Measurements from ENCODE around the gene VPS41. TPM values are rescaled to one million over a fixed set of nuclear protein-coding genes. Genes with fewer than 3 reads are reported as not detected.

The VPS41 gene
- total RNA-seq, 1 experiment from 2014 or later: 31.4 TPM

GRCh38 chr7:38838725-38839385, 70.1 kb downstream of the VPS41 start:
- Mint-ChIP-seq H3K27ac (ENCODE audit: low read depth, unreplicated experiment) (no peak overlapping the region), H3K4me3 (ENCODE audit: unreplicated experiment) (no peak overlapping the region), H3K27me3 (ENCODE audit: insufficient read depth, unreplicated experiment) (no peaks in the 10 kb centered on the region), H3K4me1 (ENCODE audit: insufficient read depth, unreplicated experiment) (no peaks in the 10 kb centered on the region), H3K9me3 (ENCODE audit: unreplicated experiment) (no peaks in the 10 kb centered on the region), H3K36me3 (ENCODE audit: insufficient read depth, unreplicated experiment) (no peaks in the 10 kb centered on the region)
- DNase-seq (ENCODE audit: unreplicated experiment): no peak
- TF ChIP-seq, protein P1, sequence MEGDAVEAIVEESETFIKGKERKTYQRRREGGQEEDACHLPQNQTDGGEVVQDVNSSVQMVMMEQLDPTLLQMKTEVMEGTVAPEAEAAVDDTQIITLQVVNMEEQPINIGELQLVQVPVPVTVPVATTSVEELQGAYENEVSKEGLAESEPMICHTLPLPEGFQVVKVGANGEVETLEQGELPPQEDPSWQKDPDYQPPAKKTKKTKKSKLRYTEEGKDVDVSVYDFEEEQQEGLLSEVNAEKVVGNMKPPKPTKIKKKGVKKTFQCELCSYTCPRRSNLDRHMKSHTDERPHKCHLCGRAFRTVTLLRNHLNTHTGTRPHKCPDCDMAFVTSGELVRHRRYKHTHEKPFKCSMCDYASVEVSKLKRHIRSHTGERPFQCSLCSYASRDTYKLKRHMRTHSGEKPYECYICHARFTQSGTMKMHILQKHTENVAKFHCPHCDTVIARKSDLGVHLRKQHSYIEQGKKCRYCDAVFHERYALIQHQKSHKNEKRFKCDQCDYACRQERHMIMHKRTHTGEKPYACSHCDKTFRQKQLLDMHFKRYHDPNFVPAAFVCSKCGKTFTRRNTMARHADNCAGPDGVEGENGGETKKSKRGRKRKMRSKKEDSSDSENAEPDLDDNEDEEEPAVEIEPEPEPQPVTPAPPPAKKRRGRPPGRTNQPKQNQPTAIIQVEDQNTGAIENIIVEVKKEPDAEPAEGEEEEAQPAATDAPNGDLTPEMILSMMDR (IDR thresholded peaks at IDR 0.05; ENCODE audit: unreplicated experiment): no peak
- ChIA-PET POLR2A (no interaction called here), CTCF (interaction anchor here (0.6 to 1.4 kb wide), 5 partner anchors 30 to 181 kb away, joined by 3 to 5 read pairs (median 3); no protein-coding TSS in a partner anchor)
- no TSS peak for BruUV-seq (replicated peaks)
- intact Hi-C loops (cut with micrococcal nuclease): no loop called here

DNA sequence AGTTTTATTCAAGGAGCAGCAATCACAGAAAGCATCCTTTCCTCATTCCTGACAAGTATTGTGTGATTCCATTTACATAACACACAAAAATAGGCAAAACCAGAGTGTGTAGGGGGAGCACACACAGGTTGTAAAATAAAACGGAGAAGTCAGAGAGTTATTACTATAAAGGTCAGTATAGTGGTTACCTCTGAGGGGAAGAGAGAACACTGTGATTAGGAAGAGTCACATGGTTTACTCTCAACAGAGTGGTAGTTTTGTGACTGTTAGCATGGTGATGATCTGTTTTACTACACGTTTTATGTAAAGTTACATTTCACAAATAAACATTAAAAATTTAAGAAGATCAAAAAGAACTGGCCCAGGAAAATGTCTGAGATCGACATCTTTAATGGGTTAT, 74.6 kb downstream of the VPS41 start:
- no peak overlapping the region for H3K27ac Mint-ChIP-seq (ENCODE audit: low read depth, unreplicated experiment)
- ChIA-PET CTCF (interaction anchor here (0.7 kb wide), 2 partner anchors 144 to 663 kb away, joined by 3 read pairs; no protein-coding TSS in a partner anchor), POLR2A (no interaction called here)
- H3K36me3 Mint-ChIP-seq (ENCODE audit: insufficient read depth, unreplicated experiment): no peaks in the 10 kb centered on the region
- H3K4me3 Mint-ChIP-seq (ENCODE audit: unreplicated experiment): no peak overlapping the region
- no peaks in the 10 kb centered on the region for H3K9me3 Mint-ChIP-seq (ENCODE audit: unreplicated experiment)
- no peaks in the 10 kb centered on the region for H3K27me3 Mint-ChIP-seq (ENCODE audit: insufficient read depth, unreplicated experiment)
- TF ChIP-seq, protein P1 (IDR thresholded peaks at IDR 0.05; ENCODE audit: unreplicated experiment): no peak
- DNase-seq (ENCODE audit: unreplicated experiment): no peak
- no TSS peak for BruUV-seq (replicated peaks)
- peaks cover 5% of the 10 kb centered on the region for H3K4me1 Mint-ChIP-seq (ENCODE audit: insufficient read depth, unreplicated experiment)
- intact Hi-C loops (cut with micrococcal nuclease): loop anchor here (2.0 kb wide), 1 partner anchor 18 kb away; no protein-coding TSS in a partner anchor

DNA sequence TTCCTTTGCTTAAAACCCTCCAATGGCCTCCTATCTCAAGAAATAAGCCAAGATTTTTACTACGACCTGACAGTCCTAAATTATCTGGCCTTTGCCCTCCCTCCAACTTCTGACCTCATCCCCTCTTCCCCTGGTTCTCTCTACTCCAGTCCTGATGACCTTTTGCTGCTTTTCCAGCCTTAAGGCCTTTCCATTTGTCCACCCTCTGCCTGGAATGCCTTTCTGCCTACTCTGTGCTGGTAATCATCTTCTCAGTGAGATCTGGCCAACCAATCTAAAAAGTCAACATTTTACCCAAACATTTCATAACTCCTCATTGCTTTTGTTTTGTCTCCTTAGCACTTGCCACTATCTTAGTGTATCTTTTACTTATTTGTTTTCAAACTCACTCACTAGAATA, 75.7 kb downstream of the VPS41 start:
- no peak for DNase-seq (ENCODE audit: unreplicated experiment)
- H3K36me3 Mint-ChIP-seq (ENCODE audit: insufficient read depth, unreplicated experiment): no peaks in the 10 kb centered on the region
- no peaks in the 10 kb centered on the region for H3K9me3 Mint-ChIP-seq (ENCODE audit: unreplicated experiment)
- no peaks in the 10 kb centered on the region for H3K27me3 Mint-ChIP-seq (ENCODE audit: insufficient read depth, unreplicated experiment)
- H3K4me1 Mint-ChIP-seq (ENCODE audit: insufficient read depth, unreplicated experiment): peaks cover 5% of the 10 kb centered on the region
- no peak overlapping the region for H3K4me3 Mint-ChIP-seq (ENCODE audit: unreplicated experiment)
- intact Hi-C loops (cut with micrococcal nuclease): no loop called here
- no peak overlapping the region for H3K27ac Mint-ChIP-seq (ENCODE audit: low read depth, unreplicated experiment)
- BruUV-seq (replicated peaks): no TSS peak
- CTCF ChIA-PET: no interaction called here
- TF ChIP-seq, protein P1 (IDR thresholded peaks at IDR 0.05; ENCODE audit: unreplicated experiment): no peak
- POLR2A ChIA-PET: no interaction called here

DNA sequence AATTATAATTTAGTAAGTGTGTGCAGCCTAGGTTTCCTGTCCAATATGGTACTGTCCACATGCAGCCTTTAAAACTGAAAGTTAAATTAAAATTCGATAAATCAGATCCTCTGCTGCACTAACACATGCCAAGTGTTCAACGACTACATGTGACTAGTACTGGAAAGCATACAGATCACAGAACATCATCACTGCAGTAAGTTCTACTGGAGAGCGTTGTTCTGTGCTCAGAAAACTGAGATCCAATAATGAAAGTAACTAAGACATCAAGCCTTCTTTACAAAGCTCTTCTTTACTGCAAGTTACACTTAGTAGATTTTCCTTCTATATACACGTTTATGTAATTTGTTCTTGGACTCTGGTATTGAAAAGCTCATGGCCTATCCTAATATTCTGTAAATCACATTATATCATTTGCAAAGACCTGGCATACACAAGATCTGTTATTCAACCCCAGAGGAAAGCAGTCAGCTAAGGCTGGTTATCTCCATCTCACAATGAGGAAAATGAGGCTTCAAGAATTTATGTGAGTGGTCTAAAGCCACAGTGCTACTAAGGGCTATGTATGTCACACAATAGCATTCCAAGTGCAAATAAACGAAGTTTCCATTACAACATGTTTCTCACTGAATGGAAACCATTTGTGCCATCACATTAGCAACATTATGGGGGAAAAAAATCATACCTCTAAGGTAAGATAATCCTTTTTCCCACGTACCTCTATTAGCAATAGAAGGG, 77.6 kb downstream of the VPS41 start:
- Mint-ChIP-seq H3K4me3 (ENCODE audit: unreplicated experiment) (no peak overlapping the region), H3K27ac (ENCODE audit: low read depth, unreplicated experiment) (no peak overlapping the region), H3K9me3 (ENCODE audit: unreplicated experiment) (no peaks in the 10 kb centered on the region), H3K4me1 (ENCODE audit: insufficient read depth, unreplicated experiment) (peaks cover 5% of the 10 kb centered on the region), H3K27me3 (ENCODE audit: insufficient read depth, unreplicated experiment) (no peaks in the 10 kb centered on the region), H3K36me3 (ENCODE audit: insufficient read depth, unreplicated experiment) (no peaks in the 10 kb centered on the region)
- ChIA-PET CTCF (interaction anchor here (0.6 kb wide), 2 partner anchors 28 to 718 kb away, joined by 3 read pairs; no protein-coding TSS in a partner anchor), POLR2A (interaction anchor here (0.7 kb wide), 1 partner anchor 41 kb away, joined by 3 read pairs; no protein-coding TSS in a partner anchor)
- BruUV-seq (replicated peaks): no TSS peak
- TF ChIP-seq, protein P1 (IDR thresholded peaks at IDR 0.05; ENCODE audit: unreplicated experiment): no peak
- intact Hi-C loops (cut with micrococcal nuclease): no loop called here
- no peak for DNase-seq (ENCODE audit: unreplicated experiment)
